HEK293T (cell line): ENCODE results near the gene RGS10.

Experiments
- CTCF ChIA-PET: fragments of 350-600 bp; formaldehyde crosslinking; extraction: SDS; loops from one replicate; lab custom pipeline; 2021; ENCODE audit warnings: antibody characterized with exemption, inconsistent platforms; lab: Yijun Ruan, JAX
- POLR2A ChIA-PET: fragments of 350-600 bp; formaldehyde crosslinking; extraction: SDS; loops from one replicate; lab custom pipeline; 2020; ENCODE audit warnings: antibody characterized with exemption, inconsistent platforms; lab: Yijun Ruan, JAX
- DNase-seq: peaks from one replicate; pipeline ENCODE4 v3.0.0; 2012; ENCODE audit warnings: mixed read lengths; ENCODE audit errors: extremely low spot score
- ARNT ChIP-seq: fragments of 450-650 bp; IDR thresholded peaks from 2 replicates; pipeline ENCODE4 v1.6.1; 2017; ENCODE audit warnings: mild to moderate bottlenecking
- BHLHE40 ChIP-seq: fragments of 450-650 bp; IDR thresholded peaks from 2 replicates; pipeline ENCODE4 v1.6.1; 2016; ENCODE audit warnings: mild to moderate bottlenecking, moderate library complexity, borderline replicate concordance
- CTBP1 ChIP-seq: fragments of 450-650 bp; IDR thresholded peaks from 2 replicates; pipeline ENCODE4 v1.6.1; 2016; ENCODE audit warnings: borderline replicate concordance
- ELF4 ChIP-seq: fragments of 450-650 bp; IDR thresholded peaks from 2 replicates; pipeline ENCODE4 v1.6.1; 2017; ENCODE audit warnings: antibody characterized with exemption
- FOXA1 ChIP-seq: fragments of 450-650 bp; IDR thresholded peaks from 2 replicates; pipeline ENCODE4 v1.6.1; 2016; ENCODE audit warnings: mild to moderate bottlenecking
- FOXK2 ChIP-seq: fragments of 450-650 bp; IDR thresholded peaks from 2 replicates; pipeline ENCODE4 v1.6.1; 2016; ENCODE audit warnings: mild to moderate bottlenecking
- FOXM1 ChIP-seq: fragments of 450-650 bp; IDR thresholded peaks from 2 replicates; pipeline ENCODE4 v1.6.1; 2017; ENCODE audit warnings: mild to moderate bottlenecking, borderline replicate concordance
- HDGF ChIP-seq: fragments of 450-650 bp; IDR thresholded peaks from 2 replicates; pipeline ENCODE4 v1.6.1; 2017; ENCODE audit warnings: antibody characterized with exemption, borderline replicate concordance
- L3MBTL2 ChIP-seq: fragments of 450-650 bp; conservative IDR thresholded peaks from 2 replicates; pipeline ENCODE4 v1.6.1; 2016; ENCODE audit warnings: mild to moderate bottlenecking
- LEF1 ChIP-seq: fragments of 450-650 bp; IDR thresholded peaks from 2 replicates; pipeline ENCODE4 v1.6.1; 2017; ENCODE audit warnings: mild to moderate bottlenecking, borderline replicate concordance
- NFRKB ChIP-seq: fragments of 450-650 bp; IDR thresholded peaks from 2 replicates; pipeline ENCODE4 v1.6.1; 2016; ENCODE audit warnings: mild to moderate bottlenecking, moderate library complexity
- PKNOX1 ChIP-seq: fragments of 450-650 bp; IDR thresholded peaks from 2 replicates; pipeline ENCODE4 v1.6.1; 2016
- SP1 ChIP-seq: fragments of 450-650 bp; IDR thresholded peaks from 2 replicates; pipeline ENCODE4 v1.6.1; 2017
- SUZ12 ChIP-seq: fragments of 450-650 bp; IDR thresholded peaks from 2 replicates; pipeline ENCODE4 v1.6.1; 2016; ENCODE audit warnings: mild to moderate bottlenecking
- TARDBP ChIP-seq: fragments of 450-650 bp; IDR thresholded peaks from 2 replicates; pipeline ENCODE4 v1.6.1; 2016
- ZNF384 ChIP-seq: fragments of 450-650 bp; IDR thresholded peaks from 2 replicates; pipeline ENCODE4 v1.6.1; 2016

The RGS10 gene

GRCh38 chr10:119538632-119539358 is 3.7 kb downstream of the RGS10 start:
- DNase-seq = no peak
- TF ChIP-seq PKNOX1 (no peak), HDGF (no peak), FOXA1 (no peak), ARNT (no peak), CTBP1 (no peak), TARDBP (no peak), ZNF384 (no peak), SUZ12 (no peak), FOXM1 (no peak), LEF1 (no peak), SP1 (no peak), ELF4 (no peak), L3MBTL2 (no peak), NFRKB (no peak)
- POLR2A ChIA-PET = interaction anchor here (1.3 to 1.4 kb wide), 2 partner anchors 12 to 58 kb away, joined by 3 read pairs; partner anchors contain the start of gene TIAL1
- CTCF ChIA-PET = no interaction called here

DNA sequence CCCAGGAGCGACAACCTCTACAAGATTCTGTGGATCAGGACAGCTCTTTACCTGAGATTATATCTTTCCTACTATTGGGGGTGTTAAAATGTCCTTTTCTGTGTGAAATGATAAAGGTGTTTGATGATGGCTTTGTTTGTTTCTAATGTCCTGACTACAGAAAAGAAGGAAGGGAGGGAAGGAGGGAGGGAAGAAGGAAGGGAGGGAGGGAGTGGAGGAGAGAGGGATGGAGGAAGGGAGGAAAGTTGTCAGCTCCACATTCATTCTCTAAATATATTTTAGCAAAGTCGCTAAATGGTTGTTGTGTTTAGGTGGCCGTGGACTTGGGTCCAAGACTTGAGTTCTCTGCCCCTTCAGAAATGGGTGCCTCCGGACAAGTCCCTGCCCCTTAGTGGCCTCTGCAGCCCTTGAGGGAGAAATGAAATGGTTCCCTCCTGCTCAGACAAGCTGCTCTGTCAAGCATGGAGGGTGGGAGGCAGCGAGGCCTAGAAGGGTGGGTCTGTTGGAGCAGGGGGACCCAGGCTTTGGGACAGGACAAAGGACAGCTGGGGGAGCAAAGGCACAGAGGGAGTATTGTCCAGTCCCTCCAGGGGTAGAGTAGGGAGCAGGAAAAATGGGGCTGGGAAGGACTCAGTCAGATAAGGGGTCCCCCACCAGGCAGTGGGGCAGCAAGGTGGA is 4.4 kb downstream of the RGS10 start:
- CTCF ChIA-PET = no interaction called here

DNA sequence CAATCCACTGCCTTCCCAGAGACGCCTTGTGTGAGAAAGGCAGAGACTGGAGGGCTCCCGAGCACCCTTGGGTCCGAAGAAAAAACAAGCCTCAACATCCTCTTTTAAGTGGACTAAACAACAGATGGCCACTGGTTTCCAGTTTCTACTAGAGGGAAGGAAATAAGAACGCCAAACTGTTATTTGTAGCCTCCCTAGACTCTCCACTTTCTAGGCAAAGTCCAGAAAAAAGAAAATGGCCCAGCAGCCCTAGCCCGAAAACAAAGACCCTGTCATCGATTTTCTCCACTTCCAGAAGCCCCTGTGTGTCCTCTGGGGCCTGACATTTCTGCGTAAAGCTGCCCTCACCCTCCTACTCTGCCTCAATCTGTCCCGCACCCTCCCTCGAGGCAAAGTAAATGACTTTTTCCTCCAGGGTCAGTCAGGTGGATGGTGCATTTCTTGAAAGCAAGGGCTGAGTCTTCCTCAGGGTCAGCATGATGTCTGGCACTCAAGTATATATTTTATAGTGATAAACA is 6.0 kb downstream of the RGS10 start:
- ChIA-PET CTCF (no interaction called here), POLR2A (no interaction called here)
- TF ChIP-seq PKNOX1 = no peak
- no peak for DNase-seq

More for the DNA sequence above, 4.4 kb downstream of the RGS10 start:
- TF ChIP-seq BHLHE40 (no peak), SP1 (no peak), NFRKB (no peak), ELF4 (no peak), FOXM1 (no peak), FOXK2 (no peak), LEF1 (no peak), ZNF384 (no peak), FOXA1 (no peak), HDGF (no peak), PKNOX1 (no peak), ARNT (no peak), CTBP1 (no peak), TARDBP (no peak), L3MBTL2 (no peak), SUZ12 (no peak)
- no peak for DNase-seq
- POLR2A ChIA-PET = interaction anchor here (1.3 to 1.4 kb wide), 2 partner anchors 12 to 59 kb away, joined by 3 read pairs; partner anchors contain the start of gene TIAL1

- ChIA-PET POLR2A (no interaction called here), CTCF (no interaction called here)
- DNase-seq = no peak
- no peak for TF ChIP-seq ELF4
- no peak for TF ChIP-seq PKNOX1
- no peak for TF ChIP-seq BHLHE40
- TF ChIP-seq ARNT = no peak
- TF ChIP-seq FOXM1 = no peak
- no peak for TF ChIP-seq HDGF
- TF ChIP-seq L3MBTL2 = no peak
- TF ChIP-seq SUZ12 = no peak
- TF ChIP-seq TARDBP = no peak
- TF ChIP-seq CTBP1 = no peak
- TF ChIP-seq NFRKB = no peak
- TF ChIP-seq SP1 = no peak
- TF ChIP-seq LEF1 = no peak
Measured at GRCh38 chr10:119535837-119536507, 6.5 kb downstream of the RGS10 start.

GRCh38 chr10:119535305-119535704 is 7.2 kb downstream of the RGS10 start:
- ChIA-PET CTCF (no interaction called here), POLR2A (no interaction called here)
- TF ChIP-seq BHLHE40 (no peak), ARNT (no peak), CTBP1 (no peak), L3MBTL2 (no peak), PKNOX1 (no peak), ZNF384 (no peak), LEF1 (no peak)
- DNase-seq = no peak
